Activated CD4-positive, CD25-positive, alpha-beta regulatory T cell (primary cell): ENCODE measurements around the gene LRRC73.
A peak's percentile ranks its signal among the peaks of the same experiment; 100 is the strongest.
"Not testable (repeated sequence)": the region's sequence is repeated elsewhere in the genome, so short reads cannot be mapped to it uniquely, and the experiment has no call there.

Experiments used
- DNase-seq, 4 experiments: peaks; one replicate each; lab custom pipeline; 2025; lab: John Stamatoyannopoulos, UW

Gene LRRC73

DNA sequence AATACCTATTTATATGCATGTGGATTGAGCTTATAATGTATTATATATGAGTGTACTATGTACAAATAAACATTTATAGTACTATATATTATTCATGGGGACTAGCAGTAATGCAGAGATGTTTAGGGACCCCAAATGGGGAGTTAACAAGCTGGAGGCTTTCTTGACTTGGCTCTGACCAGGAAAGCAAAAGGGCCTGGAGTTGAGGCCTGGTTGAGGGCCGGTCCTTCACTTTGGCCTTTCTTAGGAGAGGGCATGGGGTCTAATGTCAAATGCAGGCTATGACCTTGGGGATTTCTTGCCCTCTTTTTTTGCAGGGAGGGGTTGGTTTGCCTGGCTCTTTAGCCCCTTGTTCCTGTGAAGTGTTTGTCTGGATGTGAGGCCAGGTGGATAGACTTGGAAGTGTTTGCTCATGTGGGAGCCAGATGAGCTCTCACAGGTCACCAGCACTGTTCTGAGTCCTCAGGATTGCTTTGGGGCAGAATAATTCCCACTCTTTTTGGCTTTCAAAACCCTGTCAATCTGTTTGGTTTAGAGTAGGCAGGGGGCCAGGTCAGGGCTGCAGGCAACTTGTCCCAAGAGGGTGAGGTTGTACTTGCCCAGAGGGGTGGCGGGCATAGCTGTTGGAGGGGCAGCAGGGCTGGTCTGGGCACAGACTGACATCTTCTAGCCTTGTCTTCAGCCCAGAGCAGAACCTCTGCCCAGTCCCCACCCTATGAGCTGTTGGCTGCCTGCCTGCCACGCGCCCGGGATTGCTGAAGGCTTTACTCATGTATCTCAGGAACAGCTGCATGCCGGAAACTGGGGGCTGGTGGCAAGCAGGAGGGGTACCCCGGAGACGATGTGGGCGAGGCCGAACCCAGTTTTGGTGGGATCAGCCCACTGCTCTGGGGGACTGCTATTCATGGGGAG is 18.1 kb downstream of the LRRC73 start:
- no peak for DNase-seq

- no peak for DNase-seq
Observed at GRCh38 chr6:43490523-43490939, 19.6 kb downstream of the LRRC73 start.

- no peak for DNase-seq
Observed at GRCh38 chr6:43489277-43490072, 20.7 kb downstream of the LRRC73 start.

- no peak for DNase-seq
Observed at GRCh38 chr6:43488667-43489276, 21.4 kb downstream of the LRRC73 start.

- no peak for DNase-seq
Observed at GRCh38 chr6:43481591-43482236, 28.4 kb downstream of the LRRC73 start.

GRCh38 chr6:43481075-43481474 is 29.1 kb downstream of the LRRC73 start:
- no peak for DNase-seq

DNA sequence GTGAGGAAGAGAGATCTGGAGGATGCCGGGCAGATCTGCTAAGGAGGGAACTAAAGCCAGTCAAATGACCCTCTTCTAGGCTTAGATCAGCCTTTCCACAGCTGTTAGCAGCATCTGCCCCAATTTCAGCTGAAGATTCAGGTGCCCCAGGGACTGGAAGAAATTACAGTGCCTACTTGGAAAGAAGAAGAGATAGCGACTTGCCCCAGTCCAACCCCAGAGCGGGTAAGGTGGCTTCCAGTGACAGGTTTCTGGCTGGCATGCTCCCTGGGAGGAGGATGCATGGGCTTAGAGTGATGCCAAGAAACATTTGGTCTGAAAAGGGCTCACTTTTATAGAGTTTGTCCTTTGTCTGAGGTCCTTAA is 32.2 kb downstream of the LRRC73 start:
- DNase-seq = no peak

- DNase-seq = peak; percentile 91 to 96 (median 94)
Observed at GRCh38 chr6:43477235-43478007, 32.7 kb downstream of the LRRC73 start, which contains the start of gene TJAP1. TSS of gene TJAP1 (plus strand) at chr6:43477570. CDS start at chr6:43499002, 21,432 bp downstream.

DNA sequence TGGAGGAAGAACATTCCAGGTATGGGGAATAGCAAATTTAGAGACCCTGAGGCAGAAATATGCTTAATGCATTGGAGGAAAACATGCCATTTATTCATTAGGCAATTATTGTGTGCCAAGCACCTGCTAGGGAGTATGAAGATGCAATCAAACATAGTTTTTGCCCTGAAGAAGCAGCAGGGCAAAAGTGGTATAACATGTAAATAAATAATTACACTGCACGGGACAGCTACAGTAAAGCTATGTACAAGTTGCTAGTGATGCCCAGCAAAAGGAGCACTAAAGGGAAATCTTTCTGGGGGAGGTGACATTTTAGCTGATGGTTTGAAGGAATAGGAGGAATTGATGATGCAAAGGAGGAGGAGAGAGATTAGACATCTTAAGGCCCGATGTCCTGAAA is 33.4 kb downstream of the LRRC73 start:
- DNase-seq = no peak

DNA sequence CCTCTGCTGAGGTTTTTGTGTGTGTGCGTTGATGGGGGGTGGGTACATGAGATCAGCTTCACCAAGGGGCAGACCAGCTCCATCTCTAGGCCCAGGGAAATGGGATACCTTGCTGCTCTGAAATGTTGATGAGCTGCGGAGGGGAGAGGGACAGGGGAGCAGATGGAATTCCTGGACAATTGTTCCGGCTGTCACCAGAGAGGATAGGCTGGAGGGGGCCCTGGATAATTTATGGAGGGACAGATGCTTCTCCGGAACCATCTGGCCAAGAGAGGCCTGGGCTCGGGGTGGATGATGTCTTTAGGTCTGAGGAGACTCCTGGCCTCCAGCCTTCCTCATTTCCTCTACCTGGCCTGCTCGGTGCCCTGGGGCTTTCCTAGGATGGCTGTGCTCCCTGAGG is 34.6 kb downstream of the LRRC73 start:
- no peak for DNase-seq

- DNase-seq = no peak
Observed at GRCh38 chr6:43472515-43472914, 37.6 kb downstream of the LRRC73 start.

DNA sequence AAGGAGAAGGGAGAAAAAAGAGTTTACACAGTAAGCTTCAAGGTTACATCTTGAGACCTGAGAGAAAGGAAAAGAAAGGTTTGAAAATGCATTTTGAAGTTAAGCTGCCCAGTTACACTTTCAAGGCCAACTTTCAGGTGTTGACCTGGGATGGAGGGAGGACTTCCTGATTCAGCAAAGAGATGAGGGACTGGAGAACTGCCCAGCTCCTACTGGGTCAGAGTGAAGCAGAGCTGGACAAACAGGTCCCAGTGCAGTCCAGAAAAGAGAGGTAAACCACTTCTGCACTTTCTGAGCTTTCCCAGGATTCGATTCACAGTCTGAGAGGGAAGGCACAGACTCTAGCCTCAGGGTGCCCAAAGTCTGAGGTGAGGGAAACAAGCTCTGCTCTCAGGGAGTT is 38.7 kb downstream of the LRRC73 start:
- no peak for DNase-seq

DNA sequence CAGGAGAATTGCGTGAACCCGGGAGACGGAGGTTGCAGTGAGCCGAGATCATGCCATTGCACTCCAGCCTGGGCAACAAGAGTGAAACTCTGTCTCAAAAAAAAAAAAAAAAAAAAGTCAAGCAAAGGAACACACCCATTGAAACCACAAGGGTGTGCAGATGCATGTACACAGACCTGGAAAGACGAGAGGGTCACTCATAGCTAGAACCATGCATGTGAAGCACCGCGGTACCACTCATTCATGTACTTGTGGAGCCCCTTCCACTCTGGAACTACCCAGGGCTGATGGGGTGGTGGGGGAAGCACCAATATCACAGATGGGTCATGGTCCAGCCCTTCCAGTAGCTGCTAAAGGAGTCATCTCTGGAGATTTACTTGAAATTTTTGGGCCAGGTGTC is 40.2 kb downstream of the LRRC73 start:
- DNase-seq = no peak

GRCh38 chr6:43468748-43469681 is 41.1 kb downstream of the LRRC73 start:
- no peak for DNase-seq

- no peak for DNase-seq
Observed at GRCh38 chr6:43468240-43468639, 41.9 kb downstream of the LRRC73 start.

GRCh38 chr6:43467752-43468151 is 42.4 kb downstream of the LRRC73 start:
- DNase-seq = no peak

DNA sequence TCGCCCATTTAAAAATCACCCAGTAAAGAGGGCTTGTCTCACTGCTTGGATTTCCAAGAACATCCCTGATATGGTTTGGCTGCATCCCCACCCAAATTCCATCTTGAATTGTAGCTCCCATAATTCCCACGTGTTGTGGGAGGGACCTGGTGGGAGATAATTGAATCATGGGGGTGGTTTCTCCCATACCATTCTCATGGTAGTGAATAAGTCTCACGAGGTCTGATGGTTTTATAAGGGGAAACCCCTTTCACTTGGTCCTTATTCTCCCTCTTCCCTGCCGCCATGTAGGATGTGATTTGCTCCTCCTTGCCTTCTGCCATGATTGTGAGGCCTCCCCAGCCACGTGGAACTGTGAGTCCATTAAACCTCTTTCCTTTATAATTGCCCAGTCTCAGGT is 42.9 kb downstream of the LRRC73 start:
- DNase-seq = not testable (repeated sequence)

DNA sequence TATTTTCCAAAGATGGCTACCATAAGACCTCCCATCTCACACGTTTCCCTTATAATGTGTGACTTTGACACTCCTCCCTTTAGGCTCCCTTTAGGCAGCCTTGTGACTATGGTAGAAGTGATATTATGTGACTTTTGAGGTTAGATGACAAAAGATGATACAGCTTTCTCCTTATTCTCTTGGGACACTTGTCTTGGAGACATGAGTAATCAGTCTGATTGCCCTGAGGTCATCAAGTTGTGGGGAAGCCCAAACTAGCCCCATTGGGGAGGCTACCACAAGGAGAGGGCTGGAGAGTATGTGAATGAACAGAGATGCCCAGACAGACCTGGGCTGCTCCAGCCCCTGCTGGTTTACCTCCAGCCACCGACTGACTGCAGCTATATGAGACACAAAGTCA is 44.2 kb downstream of the LRRC73 start:
- DNase-seq = no peak

GRCh38 chr6:43464337-43464736 is 45.8 kb downstream of the LRRC73 start:
- DNase-seq = no peak

DNA sequence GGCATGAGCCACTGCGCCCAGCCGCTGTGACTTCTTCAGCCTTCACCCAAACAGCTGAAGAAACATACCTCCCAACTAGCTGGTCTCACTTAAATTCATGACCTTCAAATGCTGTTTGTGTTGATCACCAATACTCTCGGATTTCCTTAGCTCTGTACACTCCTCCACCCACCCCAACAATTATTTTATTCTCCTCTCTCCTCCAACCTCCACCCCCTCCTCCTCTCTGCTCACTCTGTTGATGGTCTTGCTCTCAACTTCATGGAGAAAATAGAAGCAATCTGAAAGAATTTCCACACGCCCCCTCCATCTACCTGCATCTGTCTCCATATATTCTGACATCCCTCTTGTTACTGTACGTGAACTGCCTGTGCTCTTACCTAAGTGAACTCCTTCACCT is 48.2 kb downstream of the LRRC73 start:
- DNase-seq = no peak
